ENCODE data around the gene NF2.

DNA sequence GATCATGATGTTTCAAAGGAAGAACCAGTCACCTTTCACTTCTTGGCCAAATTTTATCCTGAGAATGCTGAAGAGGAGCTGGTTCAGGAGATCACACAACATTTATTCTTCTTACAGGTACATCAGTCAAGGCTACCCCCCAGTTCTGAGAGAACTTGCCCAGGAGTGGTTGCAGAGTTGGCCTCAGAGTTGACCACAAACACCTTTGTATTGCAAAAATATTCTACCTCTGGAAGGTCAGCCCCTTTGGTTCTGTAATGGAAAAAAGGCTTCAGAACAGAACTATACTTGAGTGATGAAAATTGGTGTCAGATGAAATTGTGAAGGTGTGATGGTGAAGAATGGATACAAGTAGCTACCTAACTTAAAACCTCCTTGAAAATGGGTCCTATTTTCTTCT lies 35.7 kb downstream of the NF2 start:
- TF ChIP-seq, protein P1, sequence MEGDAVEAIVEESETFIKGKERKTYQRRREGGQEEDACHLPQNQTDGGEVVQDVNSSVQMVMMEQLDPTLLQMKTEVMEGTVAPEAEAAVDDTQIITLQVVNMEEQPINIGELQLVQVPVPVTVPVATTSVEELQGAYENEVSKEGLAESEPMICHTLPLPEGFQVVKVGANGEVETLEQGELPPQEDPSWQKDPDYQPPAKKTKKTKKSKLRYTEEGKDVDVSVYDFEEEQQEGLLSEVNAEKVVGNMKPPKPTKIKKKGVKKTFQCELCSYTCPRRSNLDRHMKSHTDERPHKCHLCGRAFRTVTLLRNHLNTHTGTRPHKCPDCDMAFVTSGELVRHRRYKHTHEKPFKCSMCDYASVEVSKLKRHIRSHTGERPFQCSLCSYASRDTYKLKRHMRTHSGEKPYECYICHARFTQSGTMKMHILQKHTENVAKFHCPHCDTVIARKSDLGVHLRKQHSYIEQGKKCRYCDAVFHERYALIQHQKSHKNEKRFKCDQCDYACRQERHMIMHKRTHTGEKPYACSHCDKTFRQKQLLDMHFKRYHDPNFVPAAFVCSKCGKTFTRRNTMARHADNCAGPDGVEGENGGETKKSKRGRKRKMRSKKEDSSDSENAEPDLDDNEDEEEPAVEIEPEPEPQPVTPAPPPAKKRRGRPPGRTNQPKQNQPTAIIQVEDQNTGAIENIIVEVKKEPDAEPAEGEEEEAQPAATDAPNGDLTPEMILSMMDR (IDR thresholded peaks at IDR 0.05), result no peak
- TF ChIP-seq POLR2A (IDR thresholded peaks at IDR 0.05), result no peak

Data from ovary (tissue), 3 donors.